GM06990 (cell line): ENCODE measurements around the gene C6orf89.
A peak's percentile ranks its signal among the peaks of the same experiment; 100 is the strongest.

Experiments
- DNase-seq: peaks from one replicate; pipeline ENCODE4 v3.0.0-alpha.2; 2011; ENCODE audit not compliant: insufficient read length; ENCODE audit errors: extremely low read depth
- H3K27me3 ChIP-seq: replicated peaks from 2 replicates; pipeline ENCODE4 v1.6.0; 2011; ENCODE audit warnings: low read length; ENCODE audit not compliant: control insufficient read depth, insufficient read depth
- H3K36me3 ChIP-seq: 2 replicates; pipeline ENCODE4 v1.5.1; 2011; ENCODE audit warnings: low read length; ENCODE audit not compliant: control insufficient read depth, insufficient read depth
- H3K4me3 ChIP-seq: replicated peaks from 2 replicates; pipeline ENCODE4 v1.5.1; 2011; ENCODE audit warnings: low read depth, mild to moderate bottlenecking, control low read depth, low read length
- TF ChIP-seq, protein P1 (sequence below): IDR thresholded peaks from 2 replicates; pipeline ENCODE4 v1.5.1; 2011; ENCODE audit warnings: low read length, control low read depth, mild to moderate bottlenecking, inconsistent platforms; ENCODE audit not compliant: insufficient read depth, poor library complexity, severe bottlenecking

C6orf89 gene

DNA sequence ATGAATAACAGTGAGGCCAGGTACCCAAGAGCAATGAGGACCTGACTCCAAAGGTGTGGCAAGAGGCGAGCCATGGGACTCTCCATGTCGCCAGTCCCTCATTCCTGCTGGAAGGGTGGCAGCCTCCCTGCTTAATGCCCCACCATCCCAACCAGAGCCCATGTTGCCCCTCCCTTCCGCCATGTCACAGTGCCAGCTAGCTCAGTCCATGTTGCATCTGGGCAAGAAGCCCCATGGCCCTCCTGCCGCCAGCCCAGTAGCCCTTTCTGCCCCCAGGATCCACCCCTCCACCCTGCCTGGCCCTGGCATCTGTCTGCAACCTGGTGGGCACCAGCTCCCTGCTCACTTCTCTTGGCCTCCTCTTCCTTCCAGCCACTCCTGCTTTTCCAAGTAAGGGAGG, 40.5 kb upstream of the C6orf89 start:
- Histone ChIP-seq H3K27me3 (no peaks in the 10 kb centered on the region; the same call in 1 of the 2 replicates), H3K4me3 (no peak overlapping the region), H3K36me3 (no peaks in the 10 kb centered on the region)
- TF ChIP-seq, protein P1, sequence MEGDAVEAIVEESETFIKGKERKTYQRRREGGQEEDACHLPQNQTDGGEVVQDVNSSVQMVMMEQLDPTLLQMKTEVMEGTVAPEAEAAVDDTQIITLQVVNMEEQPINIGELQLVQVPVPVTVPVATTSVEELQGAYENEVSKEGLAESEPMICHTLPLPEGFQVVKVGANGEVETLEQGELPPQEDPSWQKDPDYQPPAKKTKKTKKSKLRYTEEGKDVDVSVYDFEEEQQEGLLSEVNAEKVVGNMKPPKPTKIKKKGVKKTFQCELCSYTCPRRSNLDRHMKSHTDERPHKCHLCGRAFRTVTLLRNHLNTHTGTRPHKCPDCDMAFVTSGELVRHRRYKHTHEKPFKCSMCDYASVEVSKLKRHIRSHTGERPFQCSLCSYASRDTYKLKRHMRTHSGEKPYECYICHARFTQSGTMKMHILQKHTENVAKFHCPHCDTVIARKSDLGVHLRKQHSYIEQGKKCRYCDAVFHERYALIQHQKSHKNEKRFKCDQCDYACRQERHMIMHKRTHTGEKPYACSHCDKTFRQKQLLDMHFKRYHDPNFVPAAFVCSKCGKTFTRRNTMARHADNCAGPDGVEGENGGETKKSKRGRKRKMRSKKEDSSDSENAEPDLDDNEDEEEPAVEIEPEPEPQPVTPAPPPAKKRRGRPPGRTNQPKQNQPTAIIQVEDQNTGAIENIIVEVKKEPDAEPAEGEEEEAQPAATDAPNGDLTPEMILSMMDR = no peak
- DNase-seq = no peak

DNA sequence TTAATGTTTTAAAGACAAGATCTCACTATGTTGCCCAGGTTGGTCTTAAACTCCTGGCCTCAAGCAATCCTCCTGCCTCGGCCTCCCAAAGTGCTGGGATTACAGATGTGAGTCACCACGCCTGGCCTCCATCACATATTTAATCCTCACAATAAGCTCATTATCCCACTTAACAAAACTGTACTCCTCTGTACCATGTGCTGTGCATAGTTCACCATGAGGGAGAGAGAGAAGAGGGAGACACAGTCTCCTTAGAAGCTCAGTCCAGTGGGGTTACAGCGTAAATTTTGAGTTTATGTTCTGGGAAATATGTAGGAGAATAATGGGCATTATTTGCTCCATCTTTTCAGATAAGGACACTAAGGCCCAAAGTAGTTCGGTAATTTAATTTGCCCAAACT, 38.6 kb upstream of the C6orf89 start:
- TF ChIP-seq, protein P1 = no peak
- DNase-seq = no peak
- no peaks in the 10 kb centered on the region for H3K36me3 ChIP-seq
- H3K27me3 ChIP-seq = no peaks in the 10 kb centered on the region
- no peak overlapping the region for H3K4me3 ChIP-seq

DNA sequence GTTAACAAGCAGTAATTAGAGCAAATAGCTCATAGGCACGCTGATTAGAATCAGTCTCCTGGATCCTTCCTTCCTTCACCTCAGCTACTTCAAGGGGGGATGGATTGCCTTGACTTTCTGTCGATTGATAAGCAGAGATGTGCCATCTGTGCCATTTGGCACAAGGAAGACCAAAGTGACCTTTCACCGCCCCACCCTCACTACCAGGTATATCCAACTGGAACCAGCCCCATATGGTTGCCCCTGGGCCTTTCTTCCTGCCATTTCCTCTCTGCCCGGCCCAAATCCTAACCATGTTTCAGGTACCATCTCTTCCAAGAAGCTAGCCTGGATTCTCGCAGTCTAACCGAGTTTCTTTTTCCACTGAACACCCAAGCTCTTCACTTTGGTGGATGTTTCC, 37.8 kb upstream of the C6orf89 start:
- TF ChIP-seq, protein P1 = no peak
- Histone ChIP-seq H3K36me3 (peaks cover 2% of the 10 kb centered on the region), H3K4me3 (no peak overlapping the region), H3K27me3 (no peaks in the 10 kb centered on the region)
- no peak for DNase-seq

DNA sequence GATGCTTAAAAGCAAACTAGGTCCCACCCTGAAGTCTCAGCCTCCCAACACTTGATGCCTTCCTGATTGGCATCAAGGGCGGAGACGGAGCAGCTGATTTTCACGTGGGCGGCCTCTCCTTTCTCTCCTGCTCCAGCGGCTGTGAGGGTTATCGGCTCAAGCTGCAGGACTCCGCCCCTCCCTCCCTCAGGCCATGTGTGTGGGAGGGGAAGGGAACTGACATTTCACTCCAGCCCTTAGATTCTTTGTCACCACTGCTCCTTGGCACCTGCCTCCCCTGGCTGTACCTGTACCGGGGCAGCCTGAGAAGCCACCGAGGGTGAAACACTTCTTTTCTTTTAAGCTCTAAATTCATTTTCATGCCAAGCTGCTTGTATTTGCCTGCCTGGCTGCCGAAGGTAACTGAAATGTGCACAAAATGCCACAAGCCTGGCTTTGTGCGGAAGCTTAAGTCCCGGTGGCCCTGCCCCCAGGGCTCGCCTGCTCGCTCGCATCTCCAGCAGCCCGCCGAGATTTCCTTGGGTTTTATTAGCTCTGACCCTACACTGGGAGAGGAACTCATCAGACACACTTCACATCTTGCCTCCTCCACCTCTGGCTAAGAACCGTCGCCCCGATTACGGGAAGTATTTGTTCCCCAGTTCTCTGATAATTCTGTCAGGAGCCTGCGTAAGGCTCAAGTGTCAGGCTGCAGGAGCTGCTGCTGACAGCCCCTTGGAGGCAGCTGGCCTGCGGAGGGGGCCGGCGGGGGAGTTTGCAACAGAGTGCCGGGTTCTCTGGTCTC, 36.9 kb upstream of the C6orf89 start:
- TF ChIP-seq, protein P1 = no peak
- Histone ChIP-seq H3K27me3 (no peaks in the 10 kb centered on the region), H3K36me3 (peaks cover 6% of the 10 kb centered on the region), H3K4me3 (no peak overlapping the region)
- no peak for DNase-seq

DNA sequence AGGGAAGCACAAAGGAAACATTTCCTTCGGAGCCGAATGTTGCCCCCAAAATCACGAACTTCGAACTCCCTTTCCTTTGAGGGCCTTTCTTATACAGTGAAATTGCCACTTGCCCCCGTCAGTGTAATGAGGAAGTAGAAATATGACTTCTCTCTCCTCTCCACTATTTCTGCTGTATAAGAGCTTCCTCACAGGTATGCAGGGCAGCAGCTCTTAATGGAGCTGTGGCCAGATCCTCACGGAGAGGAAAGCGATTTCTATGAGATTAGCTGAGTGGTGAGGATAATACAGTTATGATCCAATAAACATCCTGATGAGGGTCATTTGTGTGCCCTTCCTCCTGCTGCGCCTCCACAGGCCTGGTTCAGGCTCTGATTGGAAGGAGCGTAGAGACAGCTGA, 35.7 kb upstream of the C6orf89 start:
- no peak overlapping the region for H3K4me3 ChIP-seq
- DNase-seq = no peak
- H3K36me3 ChIP-seq = peaks cover 6% of the 10 kb centered on the region
- TF ChIP-seq, protein P1 = no peak
- H3K27me3 ChIP-seq = no peaks in the 10 kb centered on the region

DNA sequence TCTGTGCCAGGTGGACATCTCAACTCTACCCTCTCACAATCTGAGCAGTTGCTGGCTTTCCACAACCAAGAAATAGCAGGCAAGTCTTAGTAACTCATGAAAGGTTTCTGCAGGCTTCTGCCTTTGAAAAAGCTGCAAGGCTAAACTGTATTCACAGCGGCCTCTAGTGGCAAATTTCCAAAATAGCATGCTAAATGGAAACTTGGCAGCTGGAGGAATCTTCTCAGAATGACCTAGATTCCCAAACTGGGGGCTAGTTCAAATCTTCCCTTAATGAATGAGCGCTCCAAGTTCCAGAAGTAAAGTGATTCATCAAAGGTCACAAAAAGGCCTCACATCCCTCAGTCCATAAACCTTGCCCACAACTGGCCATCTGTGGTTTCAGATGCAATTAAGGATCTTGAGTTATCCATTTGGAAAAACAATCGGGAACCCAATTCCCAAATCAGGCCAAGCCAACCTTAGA, 34.6 kb upstream of the C6orf89 start:
- Histone ChIP-seq H3K27me3 (no peaks in the 10 kb centered on the region), H3K4me3 (no peak overlapping the region), H3K36me3 (peaks cover 13% of the 10 kb centered on the region)
- TF ChIP-seq, protein P1 = peak; percentile 74
- DNase-seq = no peak
